Measurements from ENCODE around the gene NECTIN2.

GRCh38 chr19:44894052-44894400 is 47.9 kb downstream of the NECTIN2 start:
- TF ChIP-seq, protein P1, sequence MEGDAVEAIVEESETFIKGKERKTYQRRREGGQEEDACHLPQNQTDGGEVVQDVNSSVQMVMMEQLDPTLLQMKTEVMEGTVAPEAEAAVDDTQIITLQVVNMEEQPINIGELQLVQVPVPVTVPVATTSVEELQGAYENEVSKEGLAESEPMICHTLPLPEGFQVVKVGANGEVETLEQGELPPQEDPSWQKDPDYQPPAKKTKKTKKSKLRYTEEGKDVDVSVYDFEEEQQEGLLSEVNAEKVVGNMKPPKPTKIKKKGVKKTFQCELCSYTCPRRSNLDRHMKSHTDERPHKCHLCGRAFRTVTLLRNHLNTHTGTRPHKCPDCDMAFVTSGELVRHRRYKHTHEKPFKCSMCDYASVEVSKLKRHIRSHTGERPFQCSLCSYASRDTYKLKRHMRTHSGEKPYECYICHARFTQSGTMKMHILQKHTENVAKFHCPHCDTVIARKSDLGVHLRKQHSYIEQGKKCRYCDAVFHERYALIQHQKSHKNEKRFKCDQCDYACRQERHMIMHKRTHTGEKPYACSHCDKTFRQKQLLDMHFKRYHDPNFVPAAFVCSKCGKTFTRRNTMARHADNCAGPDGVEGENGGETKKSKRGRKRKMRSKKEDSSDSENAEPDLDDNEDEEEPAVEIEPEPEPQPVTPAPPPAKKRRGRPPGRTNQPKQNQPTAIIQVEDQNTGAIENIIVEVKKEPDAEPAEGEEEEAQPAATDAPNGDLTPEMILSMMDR (IDR thresholded peaks at IDR 0.05; ENCODE audit: low read depth, low read length, missing input control), result no peak
- TF ChIP-seq, protein P2, sequence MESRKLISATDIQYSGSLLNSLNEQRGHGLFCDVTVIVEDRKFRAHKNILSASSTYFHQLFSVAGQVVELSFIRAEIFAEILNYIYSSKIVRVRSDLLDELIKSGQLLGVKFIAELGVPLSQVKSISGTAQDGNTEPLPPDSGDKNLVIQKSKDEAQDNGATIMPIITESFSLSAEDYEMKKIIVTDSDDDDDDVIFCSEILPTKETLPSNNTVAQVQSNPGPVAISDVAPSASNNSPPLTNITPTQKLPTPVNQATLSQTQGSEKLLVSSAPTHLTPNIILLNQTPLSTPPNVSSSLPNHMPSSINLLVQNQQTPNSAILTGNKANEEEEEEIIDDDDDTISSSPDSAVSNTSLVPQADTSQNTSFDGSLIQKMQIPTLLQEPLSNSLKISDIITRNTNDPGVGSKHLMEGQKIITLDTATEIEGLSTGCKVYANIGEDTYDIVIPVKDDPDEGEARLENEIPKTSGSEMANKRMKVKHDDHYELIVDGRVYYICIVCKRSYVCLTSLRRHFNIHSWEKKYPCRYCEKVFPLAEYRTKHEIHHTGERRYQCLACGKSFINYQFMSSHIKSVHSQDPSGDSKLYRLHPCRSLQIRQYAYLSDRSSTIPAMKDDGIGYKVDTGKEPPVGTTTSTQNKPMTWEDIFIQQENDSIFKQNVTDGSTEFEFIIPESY (IDR thresholded peaks at IDR 0.05), result no peak
- no peak for TF ChIP-seq YY1 (IDR thresholded peaks at IDR 0.05)
- TF ChIP-seq JUND (IDR thresholded peaks at IDR 0.05), result no peak

Measured in liver (tissue), 3 donors.